ENCODE results near the gene SLFN12L. TPM values are rescaled to one million over a fixed set of nuclear protein-coding genes. Genes with fewer than 3 reads are reported as not detected.

SLFN12L gene
- polyA plus RNA-seq, 1 donor (not counting 4 experiments of a cell fraction or from before 2014, with no cell fraction given): 0.09 TPM

- no peaks in the 10 kb centered on the region for H3K36me3 ChIP-seq (ENCODE audit: control insufficient read depth in 2 of 2, extremely low read depth in 1 of 2, insufficient read depth in 2 of 2, low read length in 2 of 2)
- no peaks in the 10 kb centered on the region for H3K79me2 ChIP-seq (ENCODE audit: control insufficient read depth, insufficient read depth, low read length)
- H4K20me1 ChIP-seq (ENCODE audit: control insufficient read depth, extremely low read depth, insufficient read depth, low read length): no peaks in the 10 kb centered on the region
- peak overlapping the region; percentile 81 for H3K4me2 ChIP-seq (ENCODE audit: control insufficient read depth, extremely low read depth, insufficient read depth, low read depth, low read length)
- FAIRE-seq (no peak), DNase-seq (ENCODE audit: low read depth, low spot score) (no peak)
- peaks cover 33% of the 10 kb centered on the region for H3K27me3 ChIP-seq (ENCODE audit: control insufficient read depth, extremely low read depth, insufficient read depth, low read length)
- dilution Hi-C loops (cut with MboI; ENCODE audit: extremely low pct_ligation_motif_present, low sequenced_read_pairs): no loop called here
- no peak overlapping the region for H3K27ac ChIP-seq (ENCODE audit: control insufficient read depth, insufficient read depth, low read length)
- no peaks in the 10 kb centered on the region for H3K4me1 ChIP-seq (ENCODE audit: control insufficient read depth, extremely low read depth, insufficient read depth, low read length)
- no peaks in the 10 kb centered on the region for H3K9me3 ChIP-seq (ENCODE audit: control insufficient read depth, low read depth, low read length)
- H3K4me3 ChIP-seq (ENCODE audit: control insufficient read depth in 2 of 3, extremely low read depth in 1 of 3, insufficient read depth in 2 of 3, low read depth in 1 of 3, low read length in 3 of 3): no peak overlapping the region
- TF ChIP-seq EZH2 (IDR thresholded peaks at IDR 0.05; ENCODE audit: low read length): no peak
- TF ChIP-seq, protein P1, sequence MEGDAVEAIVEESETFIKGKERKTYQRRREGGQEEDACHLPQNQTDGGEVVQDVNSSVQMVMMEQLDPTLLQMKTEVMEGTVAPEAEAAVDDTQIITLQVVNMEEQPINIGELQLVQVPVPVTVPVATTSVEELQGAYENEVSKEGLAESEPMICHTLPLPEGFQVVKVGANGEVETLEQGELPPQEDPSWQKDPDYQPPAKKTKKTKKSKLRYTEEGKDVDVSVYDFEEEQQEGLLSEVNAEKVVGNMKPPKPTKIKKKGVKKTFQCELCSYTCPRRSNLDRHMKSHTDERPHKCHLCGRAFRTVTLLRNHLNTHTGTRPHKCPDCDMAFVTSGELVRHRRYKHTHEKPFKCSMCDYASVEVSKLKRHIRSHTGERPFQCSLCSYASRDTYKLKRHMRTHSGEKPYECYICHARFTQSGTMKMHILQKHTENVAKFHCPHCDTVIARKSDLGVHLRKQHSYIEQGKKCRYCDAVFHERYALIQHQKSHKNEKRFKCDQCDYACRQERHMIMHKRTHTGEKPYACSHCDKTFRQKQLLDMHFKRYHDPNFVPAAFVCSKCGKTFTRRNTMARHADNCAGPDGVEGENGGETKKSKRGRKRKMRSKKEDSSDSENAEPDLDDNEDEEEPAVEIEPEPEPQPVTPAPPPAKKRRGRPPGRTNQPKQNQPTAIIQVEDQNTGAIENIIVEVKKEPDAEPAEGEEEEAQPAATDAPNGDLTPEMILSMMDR (optimal IDR thresholded peaks at IDR 0.05 in 1 of 3, IDR thresholded peaks at IDR 0.05 in 1 of 3, conservative IDR thresholded peaks at IDR 0.05 in 1 of 3; ENCODE audit: extremely low read depth in 1 of 3, insufficient read depth in 2 of 3, low read length in 3 of 3): no peak
- no peaks in the 10 kb centered on the region for H3K9me1 ChIP-seq (ENCODE audit: control insufficient read depth, extremely low read depth, insufficient read depth, low read length)
- no peak overlapping the region for H2AFZ ChIP-seq (ENCODE audit: control insufficient read depth, low read length)
- H3K9ac ChIP-seq (ENCODE audit: control insufficient read depth, extremely low read depth, insufficient read depth, low read length): no peak overlapping the region
These were observed 90.0 kb downstream of the SLFN12L start for GRCh38 chr17:35447499-35447898.

GRCh38 chr17:35438433-35438832, 99.0 kb downstream of the SLFN12L start:
- DNase-seq (ENCODE audit: low read depth, low spot score) (no peak), FAIRE-seq (no peak)
- peaks cover 4% of the 10 kb centered on the region for H3K4me1 ChIP-seq (ENCODE audit: control insufficient read depth, extremely low read depth, insufficient read depth, low read length)
- dilution Hi-C loops (cut with MboI; ENCODE audit: extremely low pct_ligation_motif_present, low sequenced_read_pairs): no loop called here
- H3K4me3 ChIP-seq (ENCODE audit: control insufficient read depth in 2 of 3, extremely low read depth in 1 of 3, insufficient read depth in 2 of 3, low read depth in 1 of 3, low read length in 3 of 3): no peak overlapping the region
- no peaks in the 10 kb centered on the region for H3K9me1 ChIP-seq (ENCODE audit: control insufficient read depth, extremely low read depth, insufficient read depth, low read length)
- H3K4me2 ChIP-seq (ENCODE audit: control insufficient read depth, extremely low read depth, insufficient read depth, low read depth, low read length): no peak overlapping the region
- TF ChIP-seq EZH2 (IDR thresholded peaks at IDR 0.05; ENCODE audit: low read length): no peak
- TF ChIP-seq, protein P1 (optimal IDR thresholded peaks at IDR 0.05 in 1 of 3, IDR thresholded peaks at IDR 0.05 in 1 of 3, conservative IDR thresholded peaks at IDR 0.05 in 1 of 3; ENCODE audit: extremely low read depth in 1 of 3, insufficient read depth in 2 of 3, low read length in 3 of 3): no peak
- H2AFZ ChIP-seq (ENCODE audit: control insufficient read depth, low read length): no peak overlapping the region
- no peaks in the 10 kb centered on the region for H3K27me3 ChIP-seq (ENCODE audit: control insufficient read depth, extremely low read depth, insufficient read depth, low read length)
- no peak overlapping the region for H3K9ac ChIP-seq (ENCODE audit: control insufficient read depth, extremely low read depth, insufficient read depth, low read length)
- H3K36me3 ChIP-seq (ENCODE audit: control insufficient read depth in 2 of 2, extremely low read depth in 1 of 2, insufficient read depth in 2 of 2, low read length in 2 of 2): no peaks in the 10 kb centered on the region
- no peak overlapping the region for H3K27ac ChIP-seq (ENCODE audit: control insufficient read depth, insufficient read depth, low read length)
- no peaks in the 10 kb centered on the region for H4K20me1 ChIP-seq (ENCODE audit: control insufficient read depth, extremely low read depth, insufficient read depth, low read length)
- no peaks in the 10 kb centered on the region for H3K9me3 ChIP-seq (ENCODE audit: control insufficient read depth, low read depth, low read length)
- H3K79me2 ChIP-seq (ENCODE audit: control insufficient read depth, insufficient read depth, low read length): no peaks in the 10 kb centered on the region

All from keratinocyte (primary cell).